NCI-H2196 (cell line): ENCODE results near the gene GUCA2B.

ENCODE experiments used
- DNase-seq: peaks from one replicate; lab custom pipeline; 2025; ENCODE audit not compliant: unreplicated experiment; lab: John Stamatoyannopoulos, UW

The GUCA2B gene

GRCh38 chr1:42184616-42185015, 31.4 kb downstream of the GUCA2B start:
- DNase-seq, result no peak

GRCh38 chr1:42186152-42186551, 32.9 kb downstream of the GUCA2B start:
- DNase-seq, result no peak

GRCh38 chr1:42189931-42190853, 37.0 kb downstream of the GUCA2B start:
- DNase-seq, result no peak

- no peak for DNase-seq
These were observed 38.1 kb downstream of the GUCA2B start for GRCh38 chr1:42191319-42191718.

GRCh38 chr1:42192106-42192505, 38.9 kb downstream of the GUCA2B start:
- no peak for DNase-seq

GRCh38 chr1:42195841-42196240, 42.6 kb downstream of the GUCA2B start:
- DNase-seq, result no peak

- no peak for DNase-seq
These were observed 45.0 kb downstream of the GUCA2B start for GRCh38 chr1:42198251-42198650.

GRCh38 chr1:42201986-42202385, 48.8 kb downstream of the GUCA2B start:
- DNase-seq, result no peak
